C4-2B (cell line): Measurements from ENCODE around the gene KLHDC3.

Experiments used
- ZFX ChIP-seq: fragments of 450-650 bp; IDR thresholded peaks from 2 replicates; pipeline ENCODE4 v1.6.1; 2017
- TF ChIP-seq, protein P1 (sequence below): fragments of 450-650 bp; conservative IDR thresholded peaks from 2 replicates; pipeline ENCODE4 v1.5.1; 2017; ENCODE audit warnings: mild to moderate bottlenecking

DNA sequence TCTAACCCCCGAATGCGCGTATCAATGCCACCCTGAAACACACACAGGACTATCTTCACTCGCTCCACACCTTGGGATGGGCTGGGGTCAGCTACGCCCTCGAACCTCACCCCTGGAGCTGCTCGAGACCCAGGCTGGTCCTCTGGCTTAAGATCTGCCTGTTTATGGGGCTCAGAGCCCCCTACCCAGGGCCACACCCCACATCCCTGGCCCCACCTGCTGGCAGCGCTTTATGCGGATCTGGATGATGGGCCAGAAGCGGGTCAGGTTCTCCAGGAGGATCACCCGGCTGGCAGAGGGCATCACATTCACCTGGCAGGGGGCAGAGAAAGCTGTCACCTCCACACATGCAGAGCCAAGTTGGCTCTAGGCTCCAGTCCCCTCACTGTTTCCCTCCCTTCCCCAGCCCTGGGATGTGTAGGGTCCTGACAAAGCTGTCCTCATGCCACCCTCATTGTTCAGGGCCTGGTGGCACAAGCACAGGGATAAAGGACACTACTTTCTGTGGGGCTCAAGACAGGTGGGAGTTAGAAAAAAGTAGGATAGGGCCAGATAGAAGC lies 31.4 kb downstream of the KLHDC3 start:
- TF ChIP-seq, protein P1, sequence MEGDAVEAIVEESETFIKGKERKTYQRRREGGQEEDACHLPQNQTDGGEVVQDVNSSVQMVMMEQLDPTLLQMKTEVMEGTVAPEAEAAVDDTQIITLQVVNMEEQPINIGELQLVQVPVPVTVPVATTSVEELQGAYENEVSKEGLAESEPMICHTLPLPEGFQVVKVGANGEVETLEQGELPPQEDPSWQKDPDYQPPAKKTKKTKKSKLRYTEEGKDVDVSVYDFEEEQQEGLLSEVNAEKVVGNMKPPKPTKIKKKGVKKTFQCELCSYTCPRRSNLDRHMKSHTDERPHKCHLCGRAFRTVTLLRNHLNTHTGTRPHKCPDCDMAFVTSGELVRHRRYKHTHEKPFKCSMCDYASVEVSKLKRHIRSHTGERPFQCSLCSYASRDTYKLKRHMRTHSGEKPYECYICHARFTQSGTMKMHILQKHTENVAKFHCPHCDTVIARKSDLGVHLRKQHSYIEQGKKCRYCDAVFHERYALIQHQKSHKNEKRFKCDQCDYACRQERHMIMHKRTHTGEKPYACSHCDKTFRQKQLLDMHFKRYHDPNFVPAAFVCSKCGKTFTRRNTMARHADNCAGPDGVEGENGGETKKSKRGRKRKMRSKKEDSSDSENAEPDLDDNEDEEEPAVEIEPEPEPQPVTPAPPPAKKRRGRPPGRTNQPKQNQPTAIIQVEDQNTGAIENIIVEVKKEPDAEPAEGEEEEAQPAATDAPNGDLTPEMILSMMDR: no peak
- no peak for TF ChIP-seq ZFX
